HPDE6-E6E7 (cell line): Measurements from ENCODE around the gene ACTA1.
"Not testable (repeated sequence)": the region's sequence is repeated elsewhere in the genome, so short reads cannot be mapped to it uniquely, and the experiment has no call there.

Experiments
- DNase-seq: peaks from one replicate; pipeline ENCODE4 v3.0.0; 2011; ENCODE audit warnings: missing footprints; ENCODE audit errors: extremely low spot score

Gene ACTA1

GRCh38 chr1:229434005-229434640, at the start of gene ACTA1:
ACTA1 (minus strand) TSS chr1:229434094; CDS start chr1:229433115, 979 bp downstream.
- no peak for DNase-seq

GRCh38 chr1:229482511-229482910, 48.6 kb upstream of the ACTA1 start:
- DNase-seq = no peak

- DNase-seq = no peak
Measured at GRCh38 chr1:229480495-229480894, 46.6 kb upstream of the ACTA1 start.

GRCh38 chr1:229479660-229480399, 45.9 kb upstream of the ACTA1 start:
- no peak for DNase-seq

- DNase-seq = no peak
Measured at GRCh38 chr1:229478852-229479251, 45.0 kb upstream of the ACTA1 start.

- not testable (repeated sequence) for DNase-seq
Measured at GRCh38 chr1:229475859-229476258, 42.0 kb upstream of the ACTA1 start.

GRCh38 chr1:229474509-229474908, 40.6 kb upstream of the ACTA1 start:
- DNase-seq = no peak

- no peak for DNase-seq
Measured at GRCh38 chr1:229471175-229471574, 37.3 kb upstream of the ACTA1 start.

GRCh38 chr1:229470406-229471043, 36.6 kb upstream of the ACTA1 start:
- DNase-seq = no peak

GRCh38 chr1:229466887-229467286, 33.0 kb upstream of the ACTA1 start:
- DNase-seq = no peak

GRCh38 chr1:229464672-229465071, 30.8 kb upstream of the ACTA1 start:
- no peak for DNase-seq

GRCh38 chr1:229461032-229461668, 27.3 kb upstream of the ACTA1 start:
- no peak for DNase-seq

GRCh38 chr1:229459815-229460214, 25.9 kb upstream of the ACTA1 start:
- DNase-seq = no peak

- no peak for DNase-seq
Measured at GRCh38 chr1:229457436-229457835, 23.5 kb upstream of the ACTA1 start.

- DNase-seq = no peak
Measured at GRCh38 chr1:229456016-229456415, 22.1 kb upstream of the ACTA1 start.

- DNase-seq = no peak
Measured at GRCh38 chr1:229454056-229454455, 20.2 kb upstream of the ACTA1 start.

- DNase-seq = no peak
Measured at GRCh38 chr1:229452956-229453801, 19.3 kb upstream of the ACTA1 start.

GRCh38 chr1:229448845-229449244, 15.0 kb upstream of the ACTA1 start:
- DNase-seq = no peak

- no peak for DNase-seq
Measured at GRCh38 chr1:229448354-229448753, 14.5 kb upstream of the ACTA1 start.

GRCh38 chr1:229447809-229448252, 13.9 kb upstream of the ACTA1 start:
- no peak for DNase-seq

- DNase-seq = no peak
Measured at GRCh38 chr1:229445828-229446227, 11.9 kb upstream of the ACTA1 start.
